ENCODE data around the gene PTMA.

- TF ChIP-seq EZH2 (IDR thresholded peaks at IDR 0.05), result no peak
- no peak for TF ChIP-seq POLR2AphosphoS5 (IDR thresholded peaks at IDR 0.05; ENCODE audit: borderline replicate concordance, low read depth, low read length)
These were observed 22.8 kb upstream of the PTMA start for GRCh38 chr2:231685349-231686191.
